ENCODE results near the gene FRMD1.

The FRMD1 gene

DNA sequence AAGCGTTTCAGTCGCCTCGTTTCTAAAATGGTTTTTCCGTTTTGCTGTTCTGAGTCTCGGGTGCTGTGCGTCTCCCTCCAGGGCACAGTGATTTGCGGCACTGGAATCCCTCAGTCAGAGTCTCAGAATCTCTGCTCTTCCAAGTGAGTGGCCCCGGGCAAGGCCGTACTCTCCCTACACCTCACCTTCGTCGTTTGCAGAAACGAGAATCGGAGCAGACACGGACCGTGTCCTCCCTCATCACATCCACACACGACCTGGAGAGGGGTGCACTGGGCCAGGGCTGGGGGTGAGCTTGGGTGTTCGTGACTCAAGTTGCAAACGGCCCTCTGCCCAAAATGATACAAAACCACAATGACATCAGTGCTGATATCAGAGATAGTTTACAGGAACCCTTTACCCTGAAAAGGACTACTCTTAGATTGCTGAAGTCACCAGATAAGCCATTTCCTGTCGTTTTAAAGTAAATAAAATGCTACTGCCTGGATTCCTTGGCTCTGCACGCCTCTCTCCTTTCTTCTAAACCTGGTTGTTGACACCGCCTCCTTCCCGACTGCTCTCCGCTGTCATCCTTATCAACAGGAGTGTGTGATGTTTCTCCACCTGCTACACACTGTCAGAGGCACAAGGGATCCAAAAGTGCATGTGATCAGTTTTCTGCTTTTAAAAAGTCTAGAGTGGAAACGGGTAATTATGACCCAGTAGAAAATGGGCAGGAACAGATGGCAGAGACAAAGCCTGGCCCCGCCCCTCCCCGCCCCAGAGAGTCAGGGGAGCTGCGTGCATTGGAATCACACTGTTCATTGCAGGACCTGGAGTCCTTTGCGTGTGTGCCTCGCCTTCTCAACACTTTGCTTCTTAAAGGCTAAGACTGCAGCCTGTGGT, 43.1 kb downstream of the FRMD1 start:
- no peak for DNase-seq (ENCODE audit: low read depth in 1 of 2, low spot score in 1 of 2)
- Histone ChIP-seq H3K27me3 (ENCODE audit: insufficient read depth, poor library complexity, severe bottlenecking) (no peaks in the 10 kb centered on the region), H3K4me3 (replicated peaks; ENCODE audit: insufficient read depth, low read length) (no peak overlapping the region), H3K27ac (replicated peaks) (no peak overlapping the region)
- TF ChIP-seq, protein P1, sequence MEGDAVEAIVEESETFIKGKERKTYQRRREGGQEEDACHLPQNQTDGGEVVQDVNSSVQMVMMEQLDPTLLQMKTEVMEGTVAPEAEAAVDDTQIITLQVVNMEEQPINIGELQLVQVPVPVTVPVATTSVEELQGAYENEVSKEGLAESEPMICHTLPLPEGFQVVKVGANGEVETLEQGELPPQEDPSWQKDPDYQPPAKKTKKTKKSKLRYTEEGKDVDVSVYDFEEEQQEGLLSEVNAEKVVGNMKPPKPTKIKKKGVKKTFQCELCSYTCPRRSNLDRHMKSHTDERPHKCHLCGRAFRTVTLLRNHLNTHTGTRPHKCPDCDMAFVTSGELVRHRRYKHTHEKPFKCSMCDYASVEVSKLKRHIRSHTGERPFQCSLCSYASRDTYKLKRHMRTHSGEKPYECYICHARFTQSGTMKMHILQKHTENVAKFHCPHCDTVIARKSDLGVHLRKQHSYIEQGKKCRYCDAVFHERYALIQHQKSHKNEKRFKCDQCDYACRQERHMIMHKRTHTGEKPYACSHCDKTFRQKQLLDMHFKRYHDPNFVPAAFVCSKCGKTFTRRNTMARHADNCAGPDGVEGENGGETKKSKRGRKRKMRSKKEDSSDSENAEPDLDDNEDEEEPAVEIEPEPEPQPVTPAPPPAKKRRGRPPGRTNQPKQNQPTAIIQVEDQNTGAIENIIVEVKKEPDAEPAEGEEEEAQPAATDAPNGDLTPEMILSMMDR (IDR thresholded peaks at IDR 0.05; ENCODE audit: insufficient read depth, low read length): no peak
- TF ChIP-seq SPI1 (IDR thresholded peaks at IDR 0.05; ENCODE audit: borderline replicate concordance, low read depth) (no peak), GABPA (IDR thresholded peaks at IDR 0.05; ENCODE audit: low read depth) (no peak), POLR2AphosphoS5 (IDR thresholded peaks at IDR 0.05; ENCODE audit: low read depth) (no peak)
- TF ChIP-seq, protein P2, sequence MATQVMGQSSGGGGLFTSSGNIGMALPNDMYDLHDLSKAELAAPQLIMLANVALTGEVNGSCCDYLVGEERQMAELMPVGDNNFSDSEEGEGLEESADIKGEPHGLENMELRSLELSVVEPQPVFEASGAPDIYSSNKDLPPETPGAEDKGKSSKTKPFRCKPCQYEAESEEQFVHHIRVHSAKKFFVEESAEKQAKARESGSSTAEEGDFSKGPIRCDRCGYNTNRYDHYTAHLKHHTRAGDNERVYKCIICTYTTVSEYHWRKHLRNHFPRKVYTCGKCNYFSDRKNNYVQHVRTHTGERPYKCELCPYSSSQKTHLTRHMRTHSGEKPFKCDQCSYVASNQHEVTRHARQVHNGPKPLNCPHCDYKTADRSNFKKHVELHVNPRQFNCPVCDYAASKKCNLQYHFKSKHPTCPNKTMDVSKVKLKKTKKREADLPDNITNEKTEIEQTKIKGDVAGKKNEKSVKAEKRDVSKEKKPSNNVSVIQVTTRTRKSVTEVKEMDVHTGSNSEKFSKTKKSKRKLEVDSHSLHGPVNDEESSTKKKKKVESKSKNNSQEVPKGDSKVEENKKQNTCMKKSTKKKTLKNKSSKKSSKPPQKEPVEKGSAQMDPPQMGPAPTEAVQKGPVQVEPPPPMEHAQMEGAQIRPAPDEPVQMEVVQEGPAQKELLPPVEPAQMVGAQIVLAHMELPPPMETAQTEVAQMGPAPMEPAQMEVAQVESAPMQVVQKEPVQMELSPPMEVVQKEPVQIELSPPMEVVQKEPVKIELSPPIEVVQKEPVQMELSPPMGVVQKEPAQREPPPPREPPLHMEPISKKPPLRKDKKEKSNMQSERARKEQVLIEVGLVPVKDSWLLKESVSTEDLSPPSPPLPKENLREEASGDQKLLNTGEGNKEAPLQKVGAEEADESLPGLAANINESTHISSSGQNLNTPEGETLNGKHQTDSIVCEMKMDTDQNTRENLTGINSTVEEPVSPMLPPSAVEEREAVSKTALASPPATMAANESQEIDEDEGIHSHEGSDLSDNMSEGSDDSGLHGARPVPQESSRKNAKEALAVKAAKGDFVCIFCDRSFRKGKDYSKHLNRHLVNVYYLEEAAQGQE (IDR thresholded peaks at IDR 0.05; ENCODE audit: insufficient replicate concordance, low read depth): no peak

DNA sequence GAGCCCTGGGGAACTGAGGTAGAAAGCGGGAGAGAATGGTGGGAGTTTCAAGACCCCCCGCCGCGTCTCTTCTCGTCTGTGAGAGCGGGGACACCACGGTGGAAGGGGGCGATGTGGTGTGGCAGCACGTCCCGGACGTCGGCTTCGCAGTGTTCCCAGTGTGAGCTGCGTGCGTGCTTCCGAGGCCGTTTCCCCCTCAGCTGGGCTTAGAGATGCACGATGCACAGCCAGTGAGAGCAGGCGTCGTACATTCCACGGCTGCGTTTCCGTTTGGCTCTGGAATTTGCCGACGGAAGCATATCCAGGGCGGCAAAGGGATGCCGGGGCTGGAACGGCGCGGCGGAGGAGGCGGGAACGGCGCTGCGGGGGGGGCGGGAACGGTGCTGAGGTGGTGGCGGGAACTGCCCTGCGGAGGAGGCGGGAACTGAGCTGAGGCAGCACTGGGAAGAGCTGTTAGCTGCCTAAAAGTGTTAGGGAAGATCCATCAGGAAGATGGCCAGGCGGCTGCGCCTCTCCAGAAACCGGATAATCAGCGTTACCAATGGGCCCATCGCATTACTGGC, 43.8 kb downstream of the FRMD1 start:
- DNase-seq (ENCODE audit: low read depth in 1 of 2, low spot score in 1 of 2): no peak
- Histone ChIP-seq H3K27ac (replicated peaks) (no peak overlapping the region), H3K4me3 (replicated peaks; ENCODE audit: insufficient read depth, low read length) (no peak overlapping the region), H3K27me3 (ENCODE audit: insufficient read depth, poor library complexity, severe bottlenecking) (no peaks in the 10 kb centered on the region)
- TF ChIP-seq POLR2AphosphoS5 (IDR thresholded peaks at IDR 0.05; ENCODE audit: low read depth): no peak
- no peak for TF ChIP-seq GABPA (IDR thresholded peaks at IDR 0.05; ENCODE audit: low read depth)
- TF ChIP-seq, protein P2 (IDR thresholded peaks at IDR 0.05; ENCODE audit: insufficient replicate concordance, low read depth): no peak
- TF ChIP-seq SPI1 (IDR thresholded peaks at IDR 0.05; ENCODE audit: borderline replicate concordance, low read depth): no peak
- TF ChIP-seq, protein P1 (IDR thresholded peaks at IDR 0.05; ENCODE audit: insufficient read depth, low read length): no peak

DNA sequence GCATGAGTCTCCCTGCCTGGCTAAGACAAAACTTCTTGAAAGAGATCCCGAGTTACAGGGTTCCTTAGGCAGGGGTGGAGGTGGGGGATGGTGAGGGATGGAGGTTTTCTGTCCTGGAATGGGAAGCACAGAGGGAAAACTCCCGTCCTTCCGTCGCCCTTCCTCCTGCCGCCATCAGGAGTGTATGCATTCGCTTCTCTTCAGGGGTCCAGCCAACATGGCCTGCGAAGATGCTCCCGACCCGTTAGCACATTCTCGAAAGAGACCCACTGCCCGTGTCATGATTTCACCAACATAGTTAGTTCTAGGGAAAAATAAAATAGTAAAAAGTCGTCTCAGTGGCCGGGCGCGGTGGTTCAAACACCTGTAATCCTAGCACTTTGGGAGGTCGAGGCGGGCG, 44.5 kb downstream of the FRMD1 start:
- no peak for TF ChIP-seq POLR2AphosphoS5 (IDR thresholded peaks at IDR 0.05; ENCODE audit: low read depth)
- TF ChIP-seq, protein P2 (IDR thresholded peaks at IDR 0.05; ENCODE audit: insufficient replicate concordance, low read depth): no peak
- TF ChIP-seq SPI1 (IDR thresholded peaks at IDR 0.05; ENCODE audit: borderline replicate concordance, low read depth): no peak
- TF ChIP-seq GABPA (IDR thresholded peaks at IDR 0.05; ENCODE audit: low read depth): no peak
- TF ChIP-seq, protein P1 (IDR thresholded peaks at IDR 0.05; ENCODE audit: insufficient read depth, low read length): no peak
- no peak overlapping the region for H3K4me3 ChIP-seq (replicated peaks; ENCODE audit: insufficient read depth, low read length)
- no peaks in the 10 kb centered on the region for H3K27me3 ChIP-seq (ENCODE audit: insufficient read depth, poor library complexity, severe bottlenecking)
- no peak overlapping the region for H3K27ac ChIP-seq (replicated peaks)
- DNase-seq (ENCODE audit: low read depth in 1 of 2, low spot score in 1 of 2): no peak
